Upper lobe of left lung (tissue), 6 donors: ENCODE data around the gene FHIP1B. TPM values are rescaled to one million over a fixed set of nuclear protein-coding genes. Genes with fewer than 3 reads are reported as not detected.

ENCODE experiments used
- ATAC-seq, 2 donors: fragments of 200-7000 bp; cut with Tn5 transposase; one replicate each; pipeline ENCODE4 v1.9.1; 2022; ENCODE audit warnings: mild to moderate bottlenecking in 2 of 2, moderate library complexity in 2 of 2; ENCODE audit not compliant: low FRiP score in 2 of 2
- DNase-seq, 2 donors: peaks; one replicate each; pipeline ENCODE4 v3.0.0-alpha.2; 2019 to 2020
- H3K27ac ChIP-seq, 4 donors: fragments of 200-600 bp; sonication (generic); one replicate each; pipeline ENCODE4 v1.5.1; 2016 to 2019
- H3K27me3 ChIP-seq, 4 donors: fragments of 200-600 bp; sonication (generic); one replicate each; pipeline ENCODE4 v1.5.1; 2017 to 2019
- H3K36me3 ChIP-seq, 4 donors: fragments of 200-600 bp; sonication (generic); one replicate each; pipeline ENCODE4 v1.5.1; 2016 to 2019
- H3K4me1 ChIP-seq, 4 donors: fragments of 200-600 bp; sonication (generic); one replicate each; pipeline ENCODE4 v1.5.1; 2018 to 2019
- H3K4me3 ChIP-seq, 4 donors: fragments of 200-600 bp; sonication (generic); one replicate each; pipeline ENCODE4 v1.5.1; 2017 to 2019; ENCODE audit warnings: mild to moderate bottlenecking in 2 of 4, moderate library complexity in 1 of 4
- H3K9me3 ChIP-seq, 4 donors: fragments of 200-600 bp; sonication (generic); one replicate each; pipeline ENCODE4 v1.5.1; 2018 to 2019
- EP300 ChIP-seq, 4 donors: sonication (generic); formaldehyde crosslinking; IDR thresholded peaks; one replicate each; pipeline ENCODE4 v1.5.1; 2017; ENCODE audit warnings: antibody characterized with exemption in 4 of 4, control low read depth in 2 of 4
- POLR2A ChIP-seq, 4 donors: fragments of 450-650 bp; IDR thresholded peaks; one replicate each; pipeline ENCODE4 v1.5.1; 2016 to 2017; ENCODE audit warnings: antibody characterized with exemption in 4 of 4, mild to moderate bottlenecking in 2 of 4
- POLR2AphosphoS5 ChIP-seq, 2 donors: sonication (generic); formaldehyde crosslinking; IDR thresholded peaks; one replicate each; pipeline ENCODE4 v1.5.1; 2017; ENCODE audit warnings: antibody characterized with exemption in 2 of 2
- WGBS, 2 donors: methylation state at CpG; one replicate each; pipeline ENCODE4 v1.1.5; 2017 to 2018; 5-methylcytosine and 5-hydroxymethylcytosine counted together
- total RNA-seq, 6 donors: library from RNA; depleted of rRNA in 4 of 6; stranded (reverse); fragments of >200 nt in 4 of 6; gene quantifications; one replicate each; pipeline versions ENCODE4 v1.1.0 to v1.2.1, GENCODE V29; 2016 to 2021
- TF ChIP-seq, protein P1 (sequence below), 6 experiments: fragments of 450-650 bp in 4 of 6; fragments of 200-600 bp in 2 of 6; sonication (generic) in 2 of 6; IDR thresholded peaks; one replicate each; pipeline ENCODE4 v1.5.1; 2016 to 2019; ENCODE audit warnings: antibody characterized with exemption in 6 of 6
- donor health status: DM: no; HTN: no; CAD: no; lungs with moderate emphysema.
- donor health status: DM: no; HTN: yes; CAD: no; lungs with severe emphysema.

FHIP1B gene
- total RNA-seq, 6 donors from 2014 or later = 37.4 to 163 (median 39.6) TPM

DNA sequence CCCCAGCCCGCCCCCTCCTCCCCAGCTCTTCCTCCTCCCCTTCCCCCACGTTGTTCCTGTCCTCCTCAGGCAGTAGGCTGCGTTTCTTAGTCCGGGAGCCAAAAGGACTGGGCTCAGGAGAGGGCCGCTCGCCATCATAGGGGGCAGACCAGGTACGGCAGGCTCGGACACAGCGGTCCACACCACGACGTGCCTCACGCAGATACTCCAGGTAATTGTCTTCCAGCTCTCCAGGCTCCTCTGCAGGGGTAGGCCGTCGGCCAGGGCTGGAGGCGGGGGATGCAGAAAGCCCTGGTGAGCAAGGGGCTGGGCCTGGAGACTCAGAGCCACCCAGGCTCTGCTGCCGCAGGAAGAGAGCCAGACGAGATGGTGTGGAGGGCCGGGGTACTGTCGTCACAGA lies 16.7 kb downstream of the FHIP1B start:
- H3K27ac ChIP-seq = no peak overlapping the region
- H3K36me3 ChIP-seq = peaks cover 31 to 94% (median 55%) of the 10 kb centered on the region in 4 donors
- TF ChIP-seq, protein P1, sequence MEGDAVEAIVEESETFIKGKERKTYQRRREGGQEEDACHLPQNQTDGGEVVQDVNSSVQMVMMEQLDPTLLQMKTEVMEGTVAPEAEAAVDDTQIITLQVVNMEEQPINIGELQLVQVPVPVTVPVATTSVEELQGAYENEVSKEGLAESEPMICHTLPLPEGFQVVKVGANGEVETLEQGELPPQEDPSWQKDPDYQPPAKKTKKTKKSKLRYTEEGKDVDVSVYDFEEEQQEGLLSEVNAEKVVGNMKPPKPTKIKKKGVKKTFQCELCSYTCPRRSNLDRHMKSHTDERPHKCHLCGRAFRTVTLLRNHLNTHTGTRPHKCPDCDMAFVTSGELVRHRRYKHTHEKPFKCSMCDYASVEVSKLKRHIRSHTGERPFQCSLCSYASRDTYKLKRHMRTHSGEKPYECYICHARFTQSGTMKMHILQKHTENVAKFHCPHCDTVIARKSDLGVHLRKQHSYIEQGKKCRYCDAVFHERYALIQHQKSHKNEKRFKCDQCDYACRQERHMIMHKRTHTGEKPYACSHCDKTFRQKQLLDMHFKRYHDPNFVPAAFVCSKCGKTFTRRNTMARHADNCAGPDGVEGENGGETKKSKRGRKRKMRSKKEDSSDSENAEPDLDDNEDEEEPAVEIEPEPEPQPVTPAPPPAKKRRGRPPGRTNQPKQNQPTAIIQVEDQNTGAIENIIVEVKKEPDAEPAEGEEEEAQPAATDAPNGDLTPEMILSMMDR (IDR thresholded peaks at IDR 0.05) = no peak
- no peak for TF ChIP-seq POLR2AphosphoS5 (IDR thresholded peaks at IDR 0.05)
- no peak for TF ChIP-seq EP300 (IDR thresholded peaks at IDR 0.05)
- TF ChIP-seq POLR2A (IDR thresholded peaks at IDR 0.05) = no peak
- H3K4me1 ChIP-seq = peaks cover 0 to 8% (median 5%) of the 10 kb centered on the region in 4 donors
- no peaks in the 10 kb centered on the region for H3K27me3 ChIP-seq
- DNase-seq = peak in 1 of 2 donors; percentile 69
- H3K4me3 ChIP-seq = no peak overlapping the region
- WGBS, 2 donors = 86 to 87% methylated on average over 18 of the region's 19 CpGs
- H3K9me3 ChIP-seq = no peaks in the 10 kb centered on the region
- ATAC-seq = no peak

DNA sequence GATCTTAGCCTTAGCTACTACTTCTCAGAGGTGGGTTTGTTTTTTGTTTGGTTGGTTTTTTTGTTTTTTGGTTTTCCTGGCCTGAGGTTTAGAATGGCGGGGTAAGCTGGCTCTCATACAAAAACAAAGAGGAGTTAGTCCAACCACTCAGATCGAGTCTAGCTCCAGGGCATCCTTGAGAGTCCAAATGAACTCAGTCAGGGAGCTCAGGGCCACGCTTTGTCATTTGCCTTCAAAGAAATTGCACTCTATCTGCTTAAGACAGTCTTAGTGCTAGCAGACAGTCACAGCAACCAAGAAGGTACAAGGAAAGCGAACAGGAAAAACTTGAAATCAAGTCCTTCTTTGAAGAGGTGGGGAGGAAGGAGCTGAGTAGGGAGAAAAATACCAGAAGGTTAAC lies 17.9 kb downstream of the FHIP1B start:
- Histone ChIP-seq H3K9me3 (no peaks in the 10 kb centered on the region), H3K36me3 (peaks cover 22 to 94% (median 53%) of the 10 kb centered on the region in 4 donors), H3K4me3 (no peak overlapping the region), H3K27ac (no peak overlapping the region), H3K27me3 (no peaks in the 10 kb centered on the region), H3K4me1 (peaks cover 0 to 8% (median 5%) of the 10 kb centered on the region in 4 donors)
- no peak for DNase-seq
- WGBS, 2 donors = 89 to 93% methylated on average over 4 of the region's 4 CpGs
- no peak for TF ChIP-seq POLR2AphosphoS5 (IDR thresholded peaks at IDR 0.05)
- no peak for TF ChIP-seq POLR2A (IDR thresholded peaks at IDR 0.05)
- TF ChIP-seq, protein P1 (IDR thresholded peaks at IDR 0.05) = no peak
- no peak for TF ChIP-seq EP300 (IDR thresholded peaks at IDR 0.05)
- no peak for ATAC-seq

DNA sequence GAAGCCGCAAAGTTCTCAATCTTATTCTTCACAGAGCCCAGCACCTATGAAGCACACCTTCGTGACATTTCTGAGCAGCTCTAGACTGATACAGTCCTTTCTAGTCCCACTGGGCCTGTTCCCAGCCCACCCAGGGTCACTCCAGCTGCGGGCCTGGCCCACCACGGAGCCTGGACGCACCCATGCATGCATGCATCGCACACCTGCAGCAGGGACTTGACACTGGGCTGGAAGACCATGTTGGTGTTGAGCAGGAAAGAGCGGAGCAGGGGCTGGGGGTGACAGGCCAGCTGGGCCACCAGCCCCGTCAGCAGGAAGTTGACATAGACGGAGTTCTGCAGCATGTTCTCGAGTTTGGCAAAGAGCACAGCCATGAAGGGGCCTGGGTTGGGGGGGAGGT lies 19.9 kb downstream of the FHIP1B start:
- DNase-seq (peak in 1 of 2 donors; percentile 62), ATAC-seq (no peak)
- H3K27ac ChIP-seq = no peak overlapping the region
- 96 to 98% methylated on average over 7 to 10 of the region's 10 CpGs for WGBS, 2 donors
- peaks cover 0 to 7% (median 5%) of the 10 kb centered on the region in 4 donors for H3K4me1 ChIP-seq
- no peaks in the 10 kb centered on the region for H3K27me3 ChIP-seq
- H3K4me3 ChIP-seq = no peak overlapping the region
- TF ChIP-seq, protein P1 (IDR thresholded peaks at IDR 0.05) = no peak
- TF ChIP-seq POLR2A (IDR thresholded peaks at IDR 0.05) (no peak), POLR2AphosphoS5 (IDR thresholded peaks at IDR 0.05) (no peak)
- no peaks in the 10 kb centered on the region for H3K9me3 ChIP-seq
- peaks cover 22 to 96% (median 70%) of the 10 kb centered on the region in 4 donors for H3K36me3 ChIP-seq

DNA sequence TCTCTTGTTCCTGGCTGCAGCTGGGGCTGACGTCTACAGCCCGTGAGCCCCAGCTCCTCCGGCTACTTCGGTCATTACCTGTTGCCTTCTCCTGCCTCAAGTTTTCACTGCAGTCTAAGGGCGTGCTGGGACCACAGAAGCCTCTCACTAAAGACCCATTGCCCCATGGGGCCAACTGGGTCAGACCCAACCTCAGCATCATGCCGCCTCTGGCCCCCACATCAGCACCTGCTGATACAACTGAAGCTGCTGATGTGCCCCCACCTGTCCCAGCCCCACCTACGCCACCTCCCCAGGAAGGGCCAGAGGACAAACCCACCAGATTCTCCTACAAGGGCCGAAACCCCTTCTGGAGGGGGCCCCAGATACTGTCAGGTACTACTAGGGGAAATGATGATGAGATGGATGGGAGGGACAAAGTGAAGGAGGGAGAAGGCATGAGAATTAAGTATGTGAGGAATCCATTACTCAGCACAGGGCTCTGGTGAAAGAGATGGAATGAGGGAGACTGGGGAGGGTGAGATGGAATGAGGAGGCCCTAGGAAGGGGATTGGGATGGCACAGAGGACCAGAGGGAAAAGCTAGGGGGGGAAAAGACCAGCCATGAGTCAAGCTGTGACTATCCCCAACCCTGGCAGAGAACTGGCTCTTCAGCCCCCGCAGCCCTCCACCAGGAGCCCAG lies 24.0 kb downstream of the FHIP1B start:
- WGBS, 2 donors = 96 to 97% methylated on average over 9 of the region's 9 CpGs
- ATAC-seq = no peak

More for the DNA sequence above, 24.0 kb downstream of the FHIP1B start:
- Histone ChIP-seq H3K9me3 (no peaks in the 10 kb centered on the region), H3K4me1 (no peaks in the 10 kb centered on the region), H3K36me3 (peaks cover 10 to 91% (median 43%) of the 10 kb centered on the region in 4 donors), H3K4me3 (no peak overlapping the region), H3K27me3 (no peaks in the 10 kb centered on the region), H3K27ac (no peak overlapping the region)
- DNase-seq = no peak
- TF ChIP-seq POLR2A (IDR thresholded peaks at IDR 0.05) = no peak
- TF ChIP-seq, protein P1 (IDR thresholded peaks at IDR 0.05) = no peak
- no peak for TF ChIP-seq POLR2AphosphoS5 (IDR thresholded peaks at IDR 0.05)
- TF ChIP-seq EP300 (IDR thresholded peaks at IDR 0.05) = no peak
